Measurements from ENCODE around the gene FAM9C.

Gene FAM9C

GRCh38 chrX:13007519-13008188 is 36.8 kb downstream of the FAM9C start:
- DNase-seq (ENCODE audit: low read depth) = no peak

- no peak for DNase-seq (ENCODE audit: low read depth)
Observed at GRCh38 chrX:13005661-13006473, 38.6 kb downstream of the FAM9C start.

GRCh38 chrX:13001961-13002671 is 42.3 kb downstream of the FAM9C start:
- no peak for DNase-seq (ENCODE audit: low read depth)

- no peak for DNase-seq (ENCODE audit: low read depth)
Observed at GRCh38 chrX:13001097-13001496, 43.3 kb downstream of the FAM9C start.

GRCh38 chrX:13000301-13000811 is 44.1 kb downstream of the FAM9C start:
- DNase-seq (ENCODE audit: low read depth) = no peak

GRCh38 chrX:12999422-12999821 is 45.0 kb downstream of the FAM9C start:
- no peak for DNase-seq (ENCODE audit: low read depth)

- DNase-seq (ENCODE audit: low read depth) = no peak
Observed at GRCh38 chrX:12997906-12998687, 46.3 kb downstream of the FAM9C start.

GRCh38 chrX:12996934-12997435 is 47.4 kb downstream of the FAM9C start:
- no peak for DNase-seq (ENCODE audit: low read depth)

GRCh38 chrX:12994321-12994720 is 50.1 kb downstream of the FAM9C start:
- no peak for DNase-seq (ENCODE audit: low read depth)

- DNase-seq (ENCODE audit: low read depth) = no peak
Observed at GRCh38 chrX:12993826-12994225, 50.6 kb downstream of the FAM9C start.

- no peak for DNase-seq (ENCODE audit: low read depth)
Observed at GRCh38 chrX:12992544-12993118, 51.8 kb downstream of the FAM9C start.

- DNase-seq (ENCODE audit: low read depth) = no peak
Observed at GRCh38 chrX:12991575-12991974, 52.8 kb downstream of the FAM9C start.

GRCh38 chrX:12989461-12989860 is 55.0 kb downstream of the FAM9C start:
- no peak for DNase-seq (ENCODE audit: low read depth)

GRCh38 chrX:12988797-12989196 is 55.6 kb downstream of the FAM9C start:
- no peak for DNase-seq (ENCODE audit: low read depth)

- no peak for DNase-seq (ENCODE audit: low read depth)
Observed at GRCh38 chrX:12987900-12988594, 56.4 kb downstream of the FAM9C start.

- DNase-seq (ENCODE audit: low read depth) = no peak
Observed at GRCh38 chrX:12987340-12987739, 57.1 kb downstream of the FAM9C start.

GRCh38 chrX:12986886-12987285 is 57.5 kb downstream of the FAM9C start:
- no peak for DNase-seq (ENCODE audit: low read depth)

GRCh38 chrX:12986164-12986779 is 58.1 kb downstream of the FAM9C start:
- DNase-seq (ENCODE audit: low read depth) = no peak

Measured in stimulated activated CD8-positive, alpha-beta memory T cell treated with anti-CD3 and anti-CD28 coated beads, Interleukin-4, amount 100 ng/mL, for 24 hours (primary cell).